Esophagus squamous epithelium (tissue), 5 donors: ENCODE measurements around the gene IL17RD. TPM values are rescaled to one million over a fixed set of nuclear protein-coding genes. Genes with fewer than 3 reads are reported as not detected.

Source experiments
- DNase-seq: peaks from one replicate; lab custom pipeline; 2025; lab: John Stamatoyannopoulos, UW
- H3K27ac ChIP-seq, 4 donors: fragments of 200-600 bp; sonication (generic); one replicate each; pipeline ENCODE4 v1.5.1; 2016 to 2019; ENCODE audit warnings: mild to moderate bottlenecking in 1 of 4
- H3K27me3 ChIP-seq, 4 donors: fragments of 200-600 bp; sonication (generic); 1 replicate in 3 of 4; 2 replicates in 1 of 4; pipeline versions ENCODE4 v1.5.1 to v1.6.0; 2017 to 2021; ENCODE audit warnings: antibody characterized with exemption in 1 of 4
- H3K36me3 ChIP-seq, 3 donors: fragments of 200-600 bp; sonication (generic); one replicate each; pipeline ENCODE4 v1.5.1; 2016 to 2019
- H3K4me1 ChIP-seq, 3 donors: fragments of 200-600 bp; sonication (generic); one replicate each; pipeline ENCODE4 v1.5.1; 2017 to 2019
- H3K4me3 ChIP-seq, 4 donors: fragments of 200-600 bp; sonication (generic); 1 replicate in 3 of 4; 2 replicates in 1 of 4; pipeline ENCODE4 v1.5.1; 2016 to 2019; ENCODE audit warnings: mild to moderate bottlenecking in 2 of 4, moderate library complexity in 1 of 4
- H3K9me3 ChIP-seq, 3 donors: fragments of 200-600 bp; sonication (generic); one replicate each; pipeline ENCODE4 v1.5.1; 2016 to 2019
- CTCF ChIP-seq, 6 experiments: fragments of 450-650 bp in 4 of 6; fragments of 200-600 bp in 2 of 6; sonication (generic) in 2 of 6; IDR thresholded peaks; one replicate each; pipeline ENCODE4 v1.5.1; 2016 to 2019; ENCODE audit warnings: antibody characterized with exemption in 6 of 6, mild to moderate bottlenecking in 4 of 6, moderate library complexity in 4 of 6
- POLR2A ChIP-seq, 4 donors: fragments of 450-650 bp; IDR thresholded peaks; one replicate each; pipeline ENCODE4 v1.6.1; 2017; ENCODE audit warnings: antibody characterized with exemption in 4 of 4, mild to moderate bottlenecking in 4 of 4, moderate library complexity in 3 of 4
- WGBS, 2 donors: methylation state at CpG; one replicate each; pipeline ENCODE4 v1.1.5; 2018; 5-methylcytosine and 5-hydroxymethylcytosine counted together
- intact Hi-C: fragments of 100-400 bp; cut with DNase I; formaldehyde crosslinking; loops from one replicate; pipeline ENCODE4 v1.15.0; 2022
- total RNA-seq, 4 donors: library from RNA; depleted of rRNA; stranded (reverse); fragments of >200 nt; gene quantifications; one replicate each; pipeline ENCODE4 v1.1.0, GENCODE V29; 2016
- donor health status: DM: yes; HTN: yes; CAD: no.

IL17RD gene
- total RNA-seq, 4 donors from 2014 or later, result 4.4 to 10.4 (median 5.1) TPM

GRCh38 chr3:57079474-57079831 lies 85.7 kb downstream of the IL17RD start:
- no peak for DNase-seq
- TF ChIP-seq CTCF (IDR thresholded peaks at IDR 0.05), result no peak
- TF ChIP-seq POLR2A (IDR thresholded peaks at IDR 0.05), result no peak
- intact Hi-C loops, result no loop called here
- H3K27ac ChIP-seq, result peak overlapping the region; percentile 84 to 93 (median 91)
- peaks cover 0 to 3% (median 0%) of the 10 kb centered on the region in 4 donors for H3K27me3 ChIP-seq
- no CpG with 5 or more reads among the region's 25 CpGs for WGBS, 2 donors
- H3K9me3 ChIP-seq, result no peaks in the 10 kb centered on the region
- peak overlapping the region; percentile 75 to 95 (median 88) for H3K4me3 ChIP-seq
- peaks cover 0 to 10% (median 0%) of the 10 kb centered on the region in 3 donors for H3K36me3 ChIP-seq
- H3K4me1 ChIP-seq, result peaks cover 22 to 72% (median 24%) of the 10 kb centered on the region in 3 donors

- Histone ChIP-seq H3K4me3 (peak overlapping the region; percentile 75 to 95 (median 88)), H3K27me3 (peaks cover 0 to 3% (median 0%) of the 10 kb centered on the region in 4 donors), H3K4me1 (peaks cover 18 to 72% (median 20%) of the 10 kb centered on the region in 3 donors), H3K27ac (peak overlapping the region; percentile 84 to 93 (median 91)), H3K9me3 (no peaks in the 10 kb centered on the region), H3K36me3 (peaks cover 0 to 10% (median 0%) of the 10 kb centered on the region in 3 donors)
- intact Hi-C loops, result no loop called here
- TF ChIP-seq CTCF (IDR thresholded peaks at IDR 0.05) (peak in 1 of 6 experiments; percentile 4), POLR2A (IDR thresholded peaks at IDR 0.05) (peak in 1 of 4 donors; percentile 20)
- no CpG with 5 or more reads among the region's 91 CpGs for WGBS, 2 donors
- no peak for DNase-seq
Measured at GRCh38 chr3:57078635-57079473, 86.3 kb downstream of the IL17RD start.

GRCh38 chr3:57078344-57078634 lies 86.9 kb downstream of the IL17RD start:
- H3K9me3 ChIP-seq, result no peaks in the 10 kb centered on the region
- TF ChIP-seq CTCF (IDR thresholded peaks at IDR 0.05), result no peak
- TF ChIP-seq POLR2A (IDR thresholded peaks at IDR 0.05), result no peak
- H3K27me3 ChIP-seq, result peaks cover 0 to 3% (median 0%) of the 10 kb centered on the region in 4 donors
- DNase-seq, result no peak
- H3K27ac ChIP-seq, result peak overlapping the region; percentile 84 to 93 (median 91)
- peak overlapping the region; percentile 75 to 95 (median 88) for H3K4me3 ChIP-seq
- WGBS, 2 donors, result 0 to 3% methylated on average over 4 to 9 of the region's 15 CpGs
- H3K4me1 ChIP-seq, result peaks cover 16 to 72% (median 18%) of the 10 kb centered on the region in 3 donors
- peaks cover 0 to 10% (median 0%) of the 10 kb centered on the region in 3 donors for H3K36me3 ChIP-seq
- intact Hi-C loops, result no loop called here

GRCh38 chr3:57077630-57078343 lies 87.4 kb downstream of the IL17RD start:
- TF ChIP-seq POLR2A (IDR thresholded peaks at IDR 0.05), result no peak
- no peak for TF ChIP-seq CTCF (IDR thresholded peaks at IDR 0.05)
- peak overlapping the region; percentile 84 to 93 (median 91) for H3K27ac ChIP-seq
- no peaks in the 10 kb centered on the region for H3K9me3 ChIP-seq
- H3K36me3 ChIP-seq, result peaks cover 0 to 10% (median 0%) of the 10 kb centered on the region in 3 donors
- H3K4me3 ChIP-seq, result peak overlapping the region; percentile 75 to 95 (median 88)
- no peak for DNase-seq
- peaks cover 0 to 3% (median 0%) of the 10 kb centered on the region in 4 donors for H3K27me3 ChIP-seq
- H3K4me1 ChIP-seq, result peaks cover 16 to 71% (median 18%) of the 10 kb centered on the region in 3 donors
- intact Hi-C loops, result no loop called here
- 2 to 54% methylated on average over 5 to 6 of the region's 9 CpGs for WGBS, 2 donors
